SHP77 treated with DMSO at 0.1 percent for 48 hours (cell line): Measurements from ENCODE around the gene SH3BP5L.
A peak's percentile ranks its signal among the peaks of the same experiment; 100 is the strongest.
"Not testable (repeated sequence)": the region's sequence is repeated elsewhere in the genome, so short reads cannot be mapped to it uniquely, and the experiment has no call there.

ENCODE experiments used
- DNase-seq: peaks from one replicate; lab custom pipeline; 2025; lab: John Stamatoyannopoulos, UW

SH3BP5L gene

GRCh38 chr1:248850536-248851251 is 25.0 kb upstream of the SH3BP5L start:
- DNase-seq, result no peak

- no peak for DNase-seq
These were observed 24.4 kb upstream of the SH3BP5L start for GRCh38 chr1:248850124-248850523.

GRCh38 chr1:248849637-248850036 is 23.9 kb upstream of the SH3BP5L start:
- DNase-seq, result no peak

GRCh38 chr1:248849152-248849551 is 23.4 kb upstream of the SH3BP5L start:
- no peak for DNase-seq

GRCh38 chr1:248848602-248849001 is 22.9 kb upstream of the SH3BP5L start:
- no peak for DNase-seq

GRCh38 chr1:248847956-248848561 is 22.3 kb upstream of the SH3BP5L start:
- no peak for DNase-seq

GRCh38 chr1:248847181-248847955 is 21.7 kb upstream of the SH3BP5L start:
- no peak for DNase-seq

- no peak for DNase-seq
These were observed 18.8 kb upstream of the SH3BP5L start for GRCh38 chr1:248844526-248844925.

GRCh38 chr1:248843687-248844086 is 18.0 kb upstream of the SH3BP5L start:
- DNase-seq, result no peak

GRCh38 chr1:248842781-248843331 is 17.1 kb upstream of the SH3BP5L start:
- no peak for DNase-seq

GRCh38 chr1:248841702-248842395 is 16.1 kb upstream of the SH3BP5L start:
- no peak for DNase-seq

GRCh38 chr1:248840946-248841345 is 15.2 kb upstream of the SH3BP5L start:
- DNase-seq, result no peak

GRCh38 chr1:248839168-248839555 is 13.4 kb upstream of the SH3BP5L start:
- DNase-seq, result no peak

- DNase-seq, result peak; percentile 61
These were observed 12.8 kb upstream of the SH3BP5L start for GRCh38 chr1:248838357-248839167.

GRCh38 chr1:248837781-248838356 is 12.2 kb upstream of the SH3BP5L start, which contains the start of gene ZNF672:
TSS of gene ZNF672 (plus strand) at chr1:248838224. CDS start at chr1:248847275, 9,051 bp downstream.
- DNase-seq, result peak; percentile 96

- DNase-seq, result no peak
These were observed 11.5 kb upstream of the SH3BP5L start for GRCh38 chr1:248837045-248837780.

- DNase-seq, result no peak
These were observed 8.7 kb upstream of the SH3BP5L start for GRCh38 chr1:248834343-248834940.

- no peak for DNase-seq
These were observed 6.1 kb upstream of the SH3BP5L start for GRCh38 chr1:248831842-248832241.

GRCh38 chr1:248830718-248831017 is 5.0 kb upstream of the SH3BP5L start:
- DNase-seq, result not testable (repeated sequence)

GRCh38 chr1:248828845-248829244 is 3.1 kb upstream of the SH3BP5L start:
- no peak for DNase-seq
